HG03457 (cell line): Measurements from ENCODE around the gene LOXHD1.

ENCODE experiments used
- ATAC-seq: cut with Tn5 transposase; IDR thresholded peaks from one replicate; pipeline ENCODE4 v1.9.1; 2021; ENCODE audit warnings: moderate number of reproducible peaks; ENCODE audit not compliant: unreplicated experiment

The LOXHD1 gene

DNA sequence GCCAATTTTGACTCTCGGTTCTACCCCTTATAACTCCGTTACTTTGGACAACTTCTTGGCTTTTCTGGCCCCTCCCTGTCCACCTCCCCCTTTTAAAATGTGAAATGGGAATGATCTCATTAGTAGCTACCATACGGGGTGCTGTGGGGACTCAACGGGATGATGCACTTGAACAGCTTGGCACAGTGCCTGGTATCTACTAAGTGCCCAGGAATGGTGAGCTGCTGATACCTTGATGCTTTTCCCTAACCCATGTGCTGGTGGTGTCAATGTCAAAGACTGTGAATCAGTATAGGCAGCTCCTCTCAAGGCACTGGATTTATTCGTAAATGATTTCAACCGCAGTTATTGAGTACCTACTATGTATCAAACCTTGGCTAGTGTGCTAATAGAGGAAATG lies 204.2 kb downstream of the LOXHD1 start:
- ATAC-seq: no peak

DNA sequence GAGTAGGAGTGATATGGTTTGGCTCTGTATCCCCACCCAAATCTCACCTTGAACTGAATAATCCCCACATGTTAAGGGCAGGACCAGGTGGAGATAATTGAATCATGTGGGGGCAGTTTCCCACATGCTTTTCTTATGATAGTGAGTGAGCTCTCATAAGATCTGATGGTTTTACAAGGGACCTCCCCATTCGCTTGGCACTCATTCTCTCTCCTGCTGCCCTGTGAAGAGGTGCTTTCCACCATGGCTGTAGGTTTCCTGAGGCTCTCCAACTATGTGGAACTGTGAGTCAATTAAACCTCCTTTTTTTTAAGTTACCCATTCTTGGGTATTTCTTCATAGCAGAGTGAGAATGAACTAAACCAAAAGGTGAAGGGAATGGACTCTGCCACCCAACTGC lies 207.5 kb downstream of the LOXHD1 start:
- ATAC-seq: no peak

DNA sequence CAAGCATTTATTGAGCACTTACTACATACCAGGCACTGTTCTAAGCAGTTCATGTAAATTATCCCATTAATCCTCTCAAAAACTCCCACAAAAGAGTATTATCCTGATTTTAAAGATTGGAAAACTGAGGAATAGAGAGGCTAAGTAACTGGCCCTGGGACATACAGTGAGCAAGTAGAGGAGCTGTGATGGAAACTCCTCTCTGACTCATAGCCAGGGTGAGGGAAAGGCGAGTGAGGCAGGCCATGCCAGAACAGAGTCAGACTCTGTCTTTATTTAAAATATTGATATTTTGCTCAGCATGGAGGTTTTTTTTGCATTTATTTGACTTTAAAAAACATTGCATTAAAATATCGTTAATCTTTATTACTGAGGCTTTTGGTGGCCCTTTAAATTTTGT lies 208.0 kb downstream of the LOXHD1 start:
- no peak for ATAC-seq

DNA sequence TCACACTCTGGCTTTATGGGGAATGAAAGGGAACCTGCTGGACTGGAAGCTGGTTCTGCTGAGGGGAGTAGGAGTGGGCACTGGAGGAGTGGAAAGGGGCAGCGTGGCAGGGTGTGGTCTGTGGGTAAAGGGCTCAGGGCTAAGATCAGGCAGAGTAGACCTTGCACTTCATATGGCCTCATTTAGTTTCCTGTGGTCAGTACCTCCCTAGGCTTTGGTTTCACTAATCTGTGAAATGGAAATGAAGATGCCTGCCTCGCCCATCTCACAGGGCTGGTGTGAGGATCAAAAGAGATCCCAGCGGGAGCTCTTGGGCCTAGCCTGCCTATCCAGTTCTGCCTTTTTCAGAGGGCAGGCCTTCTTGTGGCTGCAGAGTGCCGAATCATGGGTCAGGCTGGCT lies 208.7 kb downstream of the LOXHD1 start:
- ATAC-seq: no peak

DNA sequence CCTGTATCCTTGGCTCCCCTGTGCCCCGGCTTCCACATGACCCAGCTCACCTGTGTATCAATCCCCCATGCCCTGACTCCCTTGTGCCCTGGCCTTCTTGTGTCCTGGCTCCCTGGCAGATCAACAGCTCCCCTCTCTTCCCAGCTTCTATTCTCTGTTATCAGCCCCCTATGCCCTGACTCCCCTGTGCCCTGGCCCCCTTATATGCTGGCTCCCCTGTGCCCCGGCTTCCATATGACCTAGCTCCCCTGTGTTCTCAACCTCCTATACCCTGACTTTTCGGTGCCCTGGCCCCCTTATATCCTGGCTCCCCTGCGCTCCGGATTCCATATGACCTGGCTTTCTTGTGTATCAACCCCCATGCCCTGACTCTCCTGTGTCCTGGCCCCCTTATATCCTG lies 209.2 kb downstream of the LOXHD1 start:
- no peak for ATAC-seq

DNA sequence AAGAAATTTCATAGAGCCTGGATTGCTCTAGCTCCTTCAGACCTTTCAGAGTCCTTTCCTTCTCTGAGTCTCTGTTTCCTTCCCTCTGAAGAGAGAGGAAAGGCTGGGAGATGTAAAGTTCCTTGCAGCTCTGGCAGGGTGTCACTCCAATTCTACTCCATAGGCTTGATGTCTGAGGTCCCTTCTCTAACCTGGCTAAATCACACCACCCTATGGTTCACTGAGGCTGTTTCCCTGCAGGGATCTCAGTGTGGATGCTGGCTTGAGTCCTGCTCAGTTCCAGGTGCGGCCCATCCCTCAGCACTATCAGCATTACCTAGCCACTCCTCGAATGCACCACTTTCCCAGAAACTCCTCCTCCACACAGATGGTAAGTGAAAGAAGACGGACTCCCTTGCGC lies 209.7 kb downstream of the LOXHD1 start:
- ATAC-seq: no peak

DNA sequence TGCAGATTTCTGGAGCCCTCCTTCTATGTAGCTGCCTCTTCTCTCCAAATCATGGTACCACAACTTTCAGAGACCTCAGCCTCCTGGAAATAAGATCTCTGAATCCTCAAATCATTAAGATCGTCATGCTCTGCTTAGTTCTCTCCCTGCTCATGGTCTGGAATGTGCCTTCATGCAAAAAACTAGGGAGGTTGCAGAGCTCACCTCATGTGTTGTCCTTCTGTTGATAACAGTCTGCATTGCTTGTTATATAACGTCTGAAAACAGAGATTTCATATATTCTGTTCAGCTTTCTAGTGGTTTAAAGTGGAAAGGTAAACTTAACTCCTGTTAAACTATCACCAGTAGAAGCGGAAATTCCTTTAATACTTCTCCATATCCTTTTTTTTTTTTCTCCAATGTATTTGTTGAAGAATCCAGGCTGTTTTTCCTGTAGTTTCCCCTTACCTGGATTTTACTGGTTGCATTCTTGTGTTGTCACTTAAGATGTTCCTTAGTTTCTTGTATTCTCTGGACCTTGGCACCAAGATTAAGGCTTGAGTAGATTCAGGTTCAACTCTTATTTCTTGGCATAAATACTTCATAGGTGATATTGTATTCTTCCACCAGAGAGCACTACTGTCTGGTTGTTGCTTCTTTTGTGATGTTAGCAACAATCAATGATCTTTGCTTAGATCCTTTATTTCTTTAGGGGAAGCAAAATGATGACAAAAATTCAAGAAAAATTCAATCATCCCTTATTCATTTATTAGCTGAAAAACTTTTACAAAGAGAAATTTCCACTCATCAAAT lies 211.3 kb downstream of the LOXHD1 start:
- no peak for ATAC-seq

DNA sequence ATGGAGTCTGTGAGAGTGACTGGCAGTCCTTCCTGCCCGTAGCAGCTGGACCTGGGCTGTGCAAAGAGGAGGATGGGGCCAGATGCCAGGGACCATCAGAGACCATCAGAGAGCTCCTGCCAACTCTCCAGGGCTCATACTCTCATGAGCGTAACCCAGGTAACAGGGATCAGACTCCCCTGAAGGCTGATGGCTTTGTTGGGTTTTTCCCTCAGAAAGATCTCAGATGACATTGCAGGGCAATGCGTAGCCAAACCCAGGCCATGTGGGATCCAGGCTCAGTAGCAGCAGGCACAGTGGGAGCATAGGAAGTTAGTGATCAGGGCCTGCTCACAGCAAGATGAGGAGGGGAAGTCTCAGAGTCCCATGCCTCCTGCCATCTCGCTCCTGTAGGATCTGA lies 218.0 kb downstream of the LOXHD1 start:
- no peak for ATAC-seq

DNA sequence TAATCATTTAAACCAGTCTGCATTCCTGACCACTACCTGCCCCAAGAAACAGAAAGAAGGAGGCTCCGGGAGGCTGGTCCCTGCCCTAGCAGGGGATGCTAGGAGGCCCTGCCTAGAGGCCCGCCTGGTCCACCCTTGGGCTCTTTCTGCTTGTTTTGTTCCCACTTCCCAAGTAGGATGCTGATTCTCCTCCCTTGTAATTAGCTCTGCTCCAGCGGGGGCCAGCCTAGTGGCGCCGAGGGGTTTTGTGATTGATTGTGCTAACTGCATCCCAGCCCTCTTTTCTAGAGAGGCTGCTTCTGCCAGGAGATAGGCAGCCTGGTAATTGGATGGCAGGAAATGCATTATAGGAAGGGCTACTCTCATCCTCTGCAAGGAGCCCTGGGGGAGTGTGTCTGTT lies 220.0 kb downstream of the LOXHD1 start:
- no peak for ATAC-seq

DNA sequence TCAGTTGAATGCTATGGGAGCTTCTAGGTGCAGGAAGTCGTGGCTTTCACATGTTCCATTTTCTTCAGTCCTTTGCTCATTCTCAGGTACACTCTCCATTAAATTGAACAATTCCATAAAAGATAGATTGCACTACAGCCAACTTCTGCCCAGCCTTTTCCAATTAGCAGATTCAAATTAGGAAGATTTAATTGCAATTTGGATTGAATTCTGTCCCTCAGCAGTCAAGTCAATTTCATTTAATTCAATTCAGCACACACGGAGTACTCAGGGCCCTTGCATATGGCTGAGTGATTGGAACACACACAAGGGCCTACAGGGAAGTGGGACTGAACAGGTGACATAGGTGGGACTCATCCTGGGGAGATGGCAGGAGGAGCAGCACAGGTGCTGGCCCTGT lies 220.4 kb downstream of the LOXHD1 start:
- no peak for ATAC-seq

DNA sequence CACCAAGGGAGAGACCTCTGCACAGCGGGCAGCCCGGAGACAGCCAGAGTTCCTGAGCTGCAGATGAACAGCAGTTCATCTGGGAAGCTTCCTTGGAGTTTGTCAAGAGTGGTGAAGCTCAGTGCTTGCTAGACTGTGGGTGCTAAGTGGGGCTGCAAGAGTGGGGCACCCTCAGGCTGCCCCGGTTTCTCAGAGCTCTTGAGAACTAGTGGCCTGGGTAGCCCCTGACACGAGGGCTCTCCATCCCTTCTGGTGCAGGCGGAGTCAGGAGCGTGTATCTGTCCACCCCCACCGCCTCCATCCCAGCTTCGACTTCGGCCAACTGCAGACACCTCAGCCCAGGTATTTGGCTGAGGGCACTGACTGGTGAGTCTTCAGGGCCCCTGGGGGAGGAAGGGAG lies 222.0 kb downstream of the LOXHD1 start:
- ATAC-seq: no peak

DNA sequence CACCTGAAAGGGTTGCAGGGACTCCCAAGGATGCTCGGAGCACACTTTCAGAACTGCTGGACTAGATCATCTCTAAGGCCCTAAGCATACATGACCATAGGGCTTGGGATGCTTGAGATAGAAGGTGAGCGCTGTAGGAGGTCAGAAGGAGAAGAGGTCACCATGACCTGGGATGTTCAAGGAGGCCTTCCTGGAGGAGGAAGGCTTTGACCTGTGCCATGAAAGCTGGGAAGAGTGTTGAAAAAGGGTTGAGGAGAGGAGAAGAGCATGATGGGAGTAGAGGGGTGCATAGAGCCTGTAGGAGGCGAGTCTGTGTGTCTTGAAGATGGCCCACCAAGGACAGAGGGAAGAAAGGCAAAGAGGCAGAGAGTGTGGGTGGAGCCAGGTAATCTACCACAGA lies 222.4 kb downstream of the LOXHD1 start:
- ATAC-seq: no peak

DNA sequence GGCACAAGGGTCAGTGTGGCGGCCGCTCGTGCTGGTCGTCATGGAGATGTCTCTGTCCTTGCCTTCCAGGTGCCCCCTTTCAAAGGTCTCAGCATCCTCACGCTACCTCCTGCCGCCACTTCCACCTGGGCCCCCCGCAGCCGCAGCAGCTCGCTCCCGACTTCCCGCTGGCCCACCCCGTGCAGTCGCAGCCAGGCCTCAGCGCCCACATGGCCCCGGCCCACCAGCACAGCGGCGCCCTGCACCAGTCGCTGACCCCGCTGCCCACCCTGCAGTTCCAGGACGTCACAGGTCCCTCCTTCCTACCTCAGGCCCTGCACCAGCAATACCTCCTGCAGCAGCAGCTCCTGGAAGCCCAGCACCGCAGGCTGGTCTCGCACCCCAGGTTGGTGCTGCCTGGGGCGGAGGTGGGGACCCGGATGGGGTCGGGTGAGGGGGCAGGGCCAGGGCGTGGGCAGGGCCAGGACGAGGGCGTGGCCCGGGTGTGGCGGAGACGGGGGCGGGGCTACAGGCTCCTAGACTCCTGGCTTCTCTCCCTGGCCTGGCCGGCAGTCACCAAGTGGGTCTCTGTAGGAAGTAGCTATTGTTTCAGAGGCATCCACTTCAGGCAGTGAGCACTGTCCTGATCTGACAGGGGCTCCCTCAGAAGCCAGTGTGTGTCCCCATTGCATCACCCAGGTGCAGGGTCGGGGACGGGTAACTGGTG lies 223.7 kb downstream of the LOXHD1 start:
- no peak for ATAC-seq

DNA sequence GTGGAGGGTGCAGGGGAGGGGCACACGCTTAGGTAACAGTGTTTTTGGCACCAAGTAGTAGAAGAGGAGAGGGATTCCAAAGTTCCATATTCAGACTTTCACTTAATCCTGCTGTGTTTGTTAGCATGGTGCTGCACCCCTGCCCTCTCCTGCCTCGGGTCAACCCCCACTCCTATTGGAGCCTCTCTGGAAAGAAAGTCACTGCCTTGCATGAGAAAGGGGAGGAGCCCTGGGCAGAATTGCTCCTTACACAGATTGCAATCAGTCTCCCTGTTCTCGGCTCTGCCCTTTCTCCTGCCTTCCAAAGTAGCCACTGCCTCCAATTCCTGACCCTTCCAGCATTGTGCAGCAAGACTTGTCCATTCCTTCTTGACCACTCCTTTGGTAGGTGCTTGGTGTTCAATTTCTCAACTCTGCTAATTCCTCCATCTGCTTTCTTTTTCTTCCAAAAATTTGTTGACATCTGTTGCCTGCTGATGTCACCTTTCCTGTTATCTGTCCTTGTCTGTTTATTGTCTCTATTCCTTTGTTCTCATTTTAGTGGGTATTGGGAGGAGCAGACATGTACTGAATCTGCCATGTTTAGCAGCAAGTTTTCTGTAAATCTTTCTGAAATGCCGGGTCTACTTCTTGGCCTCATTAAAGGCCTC lies 225.4 kb downstream of the LOXHD1 start:
- no peak for ATAC-seq

DNA sequence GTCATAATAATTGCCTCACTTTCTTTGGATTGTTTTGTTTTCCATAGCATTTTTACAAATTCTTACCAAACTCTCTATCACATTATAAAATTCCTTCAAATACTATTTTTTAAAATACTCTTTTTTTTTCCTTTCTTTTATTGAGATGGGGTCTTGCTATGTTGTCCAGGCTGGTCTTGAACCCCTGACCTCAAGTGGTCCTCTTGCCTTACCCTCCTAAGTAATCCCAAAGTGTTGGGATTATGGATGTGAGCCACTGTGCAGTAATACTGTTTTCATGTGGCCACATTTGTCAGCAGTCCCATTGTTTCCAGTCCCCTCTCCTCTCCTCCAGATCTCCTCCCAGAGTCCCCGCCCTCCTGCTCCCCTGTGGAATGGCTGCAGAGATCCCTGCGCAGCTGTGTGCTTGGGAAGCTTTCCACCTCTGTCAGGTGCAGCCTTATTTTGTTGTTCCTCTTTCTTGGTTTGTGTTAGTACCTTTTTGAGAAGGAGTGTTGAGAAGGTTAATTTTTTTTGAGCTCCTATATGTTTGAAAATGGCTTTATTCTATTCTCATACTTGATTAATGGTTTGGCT lies 227.3 kb downstream of the LOXHD1 start:
- ATAC-seq: no peak

DNA sequence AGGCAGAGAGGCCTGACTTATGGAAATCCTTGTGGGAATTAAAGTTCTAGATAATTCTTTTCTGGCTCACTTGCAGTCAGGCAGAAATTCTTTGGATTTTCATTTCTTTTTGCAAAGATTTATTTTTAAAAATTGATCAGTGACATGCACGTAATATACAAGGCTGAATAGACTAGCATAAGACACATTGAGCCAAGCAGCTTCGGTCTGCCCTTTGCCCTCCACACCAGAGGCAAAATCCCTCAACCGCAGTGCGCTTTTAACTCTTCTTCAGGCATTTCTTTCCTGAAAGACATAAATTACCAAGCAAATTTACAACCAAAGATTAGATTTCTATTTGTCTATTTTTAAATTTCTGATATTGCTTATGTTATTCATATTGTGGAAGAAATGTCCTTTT lies 227.9 kb downstream of the LOXHD1 start:
- ATAC-seq: no peak

DNA sequence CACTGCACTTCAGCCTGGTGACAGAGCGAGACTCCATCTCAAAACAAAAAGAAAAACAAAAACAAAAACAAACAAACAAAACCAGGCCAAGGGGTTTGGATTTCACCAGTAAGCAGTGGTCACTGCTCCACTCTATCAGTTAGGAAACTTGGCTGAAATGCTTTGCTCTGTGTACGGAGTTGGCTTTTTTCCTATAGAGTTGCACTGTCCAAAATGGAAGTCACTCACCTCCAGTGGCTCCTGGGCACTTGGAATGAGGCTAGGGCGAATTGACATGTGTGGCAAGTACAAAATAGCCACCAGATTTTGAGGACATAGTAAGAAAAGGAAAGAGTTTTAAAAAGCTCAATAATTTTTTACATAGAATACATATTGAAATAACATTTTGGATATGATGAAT lies 228.7 kb downstream of the LOXHD1 start:
- ATAC-seq: no peak

DNA sequence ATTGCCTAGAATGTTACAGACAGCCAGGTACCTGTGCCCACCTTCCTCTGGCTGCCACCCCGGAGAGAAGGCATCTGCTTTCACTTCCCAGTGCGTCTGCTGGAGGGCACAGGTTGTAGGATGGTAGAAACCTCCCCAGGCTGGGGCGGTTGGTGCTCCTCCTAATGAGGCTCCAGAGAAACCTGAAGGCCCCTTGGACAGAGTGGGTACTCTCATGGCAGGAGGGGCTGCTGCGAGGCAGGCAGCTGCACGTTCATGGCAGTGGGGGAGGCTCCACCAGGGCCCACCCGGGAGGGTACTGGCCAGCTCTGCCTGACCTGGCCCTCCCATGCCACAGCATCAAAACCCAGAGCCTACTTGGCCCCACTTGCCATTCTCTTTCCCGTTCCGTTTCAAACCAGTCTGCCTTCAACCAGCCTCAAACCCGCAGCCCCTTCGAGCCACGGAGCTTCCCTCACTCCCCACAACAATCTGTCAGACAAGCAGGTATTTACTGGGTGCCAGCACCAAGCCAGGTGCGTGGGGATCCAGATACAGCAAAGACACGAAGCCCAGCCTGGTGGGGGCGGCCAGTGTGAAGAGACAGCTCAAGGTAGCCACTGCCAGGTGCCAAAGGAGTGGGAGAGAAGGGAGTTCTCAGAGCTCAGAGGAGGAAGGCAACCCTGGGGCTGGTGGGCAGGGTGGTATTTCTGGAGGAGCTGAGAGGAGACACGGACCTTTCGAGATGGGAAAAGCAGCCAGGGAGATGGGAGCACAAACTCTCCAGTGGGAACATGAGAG lies 229.6 kb downstream of the LOXHD1 start:
- ATAC-seq: no peak
